Right cardiac atrium (tissue), 5 donors: ENCODE data around the gene BACE2. TPM values are rescaled to one million over a fixed set of nuclear protein-coding genes. Genes with fewer than 3 reads are reported as not detected.

Source experiments
- ATAC-seq, 2 donors: fragments of 200-7000 bp; cut with Tn5 transposase; one replicate each; pipeline versions ENCODE4 v1.8.0 to v1.9.1; 2020; ENCODE audit warnings: moderate library complexity in 2 of 2, mild to moderate bottlenecking in 1 of 2
- DNase-seq, 3 donors: peaks; one replicate each; pipeline ENCODE4 v3.0.0-alpha.2; 2020
- H3K27ac ChIP-seq: one replicate; pipeline ENCODE4 v1.5.1; 2013; ENCODE audit warnings: mild to moderate bottlenecking, low read length, control low read depth, moderate library complexity
- H3K27me3 ChIP-seq: one replicate; pipeline ENCODE4 v1.6.1; 2013; ENCODE audit not compliant: control insufficient read depth, insufficient read depth
- H3K4me1 ChIP-seq: one replicate; pipeline ENCODE4 v1.6.1; 2013; ENCODE audit warnings: low read length; ENCODE audit not compliant: control insufficient read depth, insufficient read depth
- H3K4me3 ChIP-seq: one replicate; pipeline ENCODE4 v1.5.1; 2013; ENCODE audit warnings: low read length, control low read depth
- H3K9me3 ChIP-seq: one replicate; pipeline ENCODE4 v1.6.1; 2013; ENCODE audit warnings: low read length; ENCODE audit not compliant: control insufficient read depth
- WGBS: extraction: QIAGEN DNeasy Blood & Tissue Kit; methylation state at CpG from one replicate; pipeline ENCODE4 v1.1.7; 2013; 5-methylcytosine and 5-hydroxymethylcytosine counted together
- intact Hi-C, 4 donors: fragments of 100-400 bp; cut with DNase I; formaldehyde crosslinking; loops; one replicate each; pipeline versions ENCODE4 v1.11.0 to v1.14.0; 2022 to 2023
- polyA plus RNA-seq: library from polyadenylated mRNA; stranded (reverse); fragments of 200-250 nt; gene quantifications from one replicate; pipeline ENCODE4 v1.2.3, GENCODE V29; 2013
- total RNA-seq, 4 donors: library from RNA; stranded (reverse); fragmentation: NEBNext Ultra II Directional; extraction: Animal tissue kit (Norgen Biotek cat#: 25700); gene quantifications; one replicate each; pipeline ENCODE4 v1.2.1, GENCODE V29; 2021
- donor health status: healthy with polysubstance abuse.
- donor health status: DM: no; HTN: yes; CAD: no.
- donor health status: DM: no; HTN: no; CAD: no.
- donor health status: DM: no; HTN: yes; CAD: no; lungs with severe emphysema.
- donor health status: DM: yes; HTN: yes; CAD: no.

BACE2 gene
- total and polyA plus RNA-seq, 5 donors = 11.7 to 34.0 (median 26.6) TPM

GRCh38 chr21:41201385-41201784 is 33.4 kb downstream of the BACE2 start:
- no peaks in the 10 kb centered on the region for H3K27me3 ChIP-seq
- intact Hi-C loops = no loop called here
- WGBS = 90% methylated on average over 5 of the region's 5 CpGs
- ATAC-seq (no peak), DNase-seq (no peak)
- no peak overlapping the region for H3K4me3 ChIP-seq
- peaks cover 2% of the 10 kb centered on the region for H3K4me1 ChIP-seq
- H3K27ac ChIP-seq = no peak overlapping the region
- no peaks in the 10 kb centered on the region for H3K9me3 ChIP-seq

GRCh38 chr21:41204736-41205135 is 36.8 kb downstream of the BACE2 start:
- no peak for ATAC-seq
- 90% methylated on average over 3 of the region's 3 CpGs for WGBS
- intact Hi-C loops = no loop called here
- no peak for DNase-seq
- Histone ChIP-seq H3K4me1 (peaks cover 2% of the 10 kb centered on the region), H3K27me3 (no peaks in the 10 kb centered on the region), H3K27ac (no peak overlapping the region), H3K4me3 (no peak overlapping the region), H3K9me3 (no peaks in the 10 kb centered on the region)

DNA sequence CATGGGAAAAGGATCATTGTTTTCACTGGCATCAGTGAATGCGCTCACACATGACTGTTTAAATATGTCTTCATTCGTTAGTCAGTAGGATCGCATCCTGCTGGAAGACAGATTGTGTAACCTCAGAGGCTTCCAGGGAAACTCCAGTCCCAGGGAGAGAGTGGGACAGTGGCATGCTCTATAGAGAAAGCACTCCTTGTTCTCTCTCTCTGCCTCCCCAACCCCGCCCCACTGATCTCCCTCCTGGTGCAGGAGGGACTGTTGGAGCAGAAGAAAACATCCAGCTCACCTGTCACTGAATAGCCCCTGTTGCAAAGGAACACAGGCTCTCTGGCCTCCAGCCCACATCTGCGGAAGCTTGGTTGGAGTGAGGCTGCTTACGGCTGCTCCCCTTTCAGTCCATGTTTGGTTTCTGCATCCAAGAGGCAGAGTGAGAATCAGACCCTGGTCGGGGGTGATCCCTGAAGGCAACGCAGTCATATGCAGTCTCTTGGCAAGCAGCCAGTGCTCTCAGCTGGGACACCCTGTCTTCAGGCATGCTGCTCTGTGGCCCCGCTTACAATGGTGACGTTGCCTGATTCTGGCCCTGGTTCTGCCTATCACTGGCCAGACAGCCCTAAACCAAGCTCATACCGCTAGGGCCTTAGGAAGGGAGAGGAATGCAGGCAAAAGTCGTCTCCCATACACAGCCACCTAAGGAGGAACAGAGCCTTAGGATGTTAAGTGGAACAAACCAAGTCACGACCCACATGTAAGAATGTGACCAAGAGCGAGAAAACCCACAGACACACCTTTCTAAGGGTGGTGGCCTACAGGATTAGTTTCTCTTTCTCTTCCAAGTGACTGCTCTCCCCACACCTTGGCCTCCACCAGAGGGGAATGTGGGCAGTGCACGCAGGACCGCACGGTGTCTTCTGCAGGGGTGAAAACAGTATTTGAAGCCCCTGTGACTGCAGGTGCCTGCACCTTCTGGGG is 39.7 kb downstream of the BACE2 start:
- DNase-seq (peak; percentile 87 to 94 (median 88)), ATAC-seq (peak; percentile 91 to 92)
- Histone ChIP-seq H3K9me3 (no peaks in the 10 kb centered on the region), H3K27ac (peak overlapping the region; percentile 63), H3K4me3 (no peak overlapping the region), H3K4me1 (peaks cover 2% of the 10 kb centered on the region), H3K27me3 (no peaks in the 10 kb centered on the region)
- 44% methylated on average over 17 of the region's 17 CpGs for WGBS
- intact Hi-C loops = no loop called here

GRCh38 chr21:41208376-41208763 is 40.4 kb downstream of the BACE2 start:
- intact Hi-C loops = no loop called here
- no peak for ATAC-seq
- H3K27me3 ChIP-seq = no peaks in the 10 kb centered on the region
- peak overlapping the region; percentile 63 for H3K27ac ChIP-seq
- 59% methylated on average over 6 of the region's 6 CpGs for WGBS
- H3K4me1 ChIP-seq = peaks cover 2% of the 10 kb centered on the region
- no peak for DNase-seq
- H3K4me3 ChIP-seq = no peak overlapping the region
- H3K9me3 ChIP-seq = no peaks in the 10 kb centered on the region

DNA sequence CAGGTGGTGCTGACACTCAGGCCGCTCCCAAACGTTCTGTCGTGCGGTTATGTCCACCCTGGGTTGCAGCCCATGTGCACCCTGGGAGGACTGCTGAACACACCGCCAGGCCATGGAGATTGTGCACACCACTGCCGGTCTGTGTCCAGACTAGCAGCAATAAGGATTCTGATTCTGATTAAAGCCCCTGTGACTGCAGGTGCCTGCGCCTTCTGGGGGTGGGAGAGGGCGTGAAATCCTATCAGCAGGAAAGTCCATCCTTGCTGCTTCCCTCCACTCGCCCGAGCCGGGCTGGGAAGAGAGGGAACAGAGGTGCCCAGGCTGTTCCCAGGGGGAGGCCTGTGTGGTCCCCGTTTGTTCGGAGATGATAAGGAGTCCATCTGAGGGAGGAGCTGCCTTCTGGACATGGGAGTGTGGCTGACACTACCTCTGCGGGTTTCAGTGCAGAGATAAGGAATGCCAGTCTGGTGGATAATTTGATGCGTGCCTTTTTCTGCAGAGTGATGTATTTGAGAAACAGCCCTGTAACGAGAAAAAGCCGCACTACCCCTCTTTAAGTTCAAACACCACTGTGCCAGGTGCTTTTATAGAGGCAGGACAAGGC is 41.2 kb downstream of the BACE2 start:
- peaks cover 2% of the 10 kb centered on the region for H3K4me1 ChIP-seq
- H3K27ac ChIP-seq = no peak overlapping the region
- no peak overlapping the region for H3K4me3 ChIP-seq
- WGBS = 86% methylated on average over 17 of the region's 17 CpGs
- H3K27me3 ChIP-seq = no peaks in the 10 kb centered on the region
- intact Hi-C loops = no loop called here
- no peaks in the 10 kb centered on the region for H3K9me3 ChIP-seq
- DNase-seq (no peak), ATAC-seq (no peak)

DNA sequence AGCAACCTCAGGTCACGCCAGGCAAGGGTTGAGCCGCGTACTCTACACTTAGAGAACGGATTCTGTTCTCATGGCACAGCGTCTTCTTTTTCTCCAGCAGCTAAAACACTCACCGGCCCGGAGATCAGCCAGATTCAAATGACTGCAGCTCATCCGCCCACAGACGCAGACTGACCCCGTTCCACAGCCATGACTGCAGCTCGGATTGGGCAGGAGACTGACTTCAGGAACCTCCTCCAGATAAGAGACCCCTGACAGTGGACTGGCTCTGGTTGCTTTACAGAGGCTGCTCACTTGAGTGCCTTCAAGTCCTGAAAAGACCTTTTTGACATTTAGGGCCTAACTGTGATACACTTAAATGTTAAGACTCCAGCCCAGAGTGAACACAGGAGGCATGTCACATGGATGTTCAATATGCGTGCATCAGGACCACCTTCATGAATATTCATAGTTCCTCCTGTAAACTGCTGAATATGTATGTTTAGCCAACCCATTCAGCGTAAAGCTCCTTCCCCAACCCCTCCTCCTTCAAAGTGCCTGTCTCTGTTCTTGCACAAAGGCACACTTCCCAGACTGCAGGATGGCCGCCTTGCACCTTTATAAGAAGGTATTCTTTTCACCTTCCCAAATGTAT is 42.6 kb downstream of the BACE2 start:
- H3K27me3 ChIP-seq = no peaks in the 10 kb centered on the region
- H3K4me3 ChIP-seq = no peak overlapping the region
- DNase-seq (peak in 1 of 3 donors; percentile 68), ATAC-seq (no peak)
- H3K9me3 ChIP-seq = no peaks in the 10 kb centered on the region
- no peak overlapping the region for H3K27ac ChIP-seq
- H3K4me1 ChIP-seq = peaks cover 10% of the 10 kb centered on the region
- WGBS = 57% methylated on average over 14 of the region's 14 CpGs
- intact Hi-C loops = no loop called here

GRCh38 chr21:41211060-41211805 is 43.3 kb downstream of the BACE2 start:
- no peak for DNase-seq
- Histone ChIP-seq H3K4me1 (peaks cover 10% of the 10 kb centered on the region), H3K27ac (no peak overlapping the region), H3K9me3 (no peaks in the 10 kb centered on the region), H3K27me3 (no peaks in the 10 kb centered on the region), H3K4me3 (no peak overlapping the region)
- 86% methylated on average over 8 of the region's 8 CpGs for WGBS
- no peak for ATAC-seq
- intact Hi-C loops = no loop called here

DNA sequence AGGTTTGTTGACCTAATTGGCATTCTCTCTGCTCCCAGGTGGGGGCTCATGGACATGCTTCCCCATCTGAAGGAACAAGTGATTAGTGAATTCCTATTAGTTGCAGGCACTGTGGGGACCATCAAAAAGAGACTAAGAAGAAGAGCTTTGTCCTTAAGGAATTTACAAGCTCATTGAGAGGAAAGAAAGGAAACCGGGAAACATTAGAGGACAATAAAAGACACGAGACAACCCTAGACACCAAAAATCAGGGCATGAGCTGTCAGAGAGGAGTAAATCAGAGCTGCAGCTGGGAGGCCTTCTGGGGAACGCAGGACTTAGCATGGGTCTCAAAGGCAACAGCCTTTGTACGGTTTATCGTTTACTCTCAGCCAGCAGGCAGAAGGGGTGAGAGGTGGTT is 45.1 kb downstream of the BACE2 start:
- H3K4me1 ChIP-seq = peaks cover 13% of the 10 kb centered on the region
- no peak overlapping the region for H3K27ac ChIP-seq
- DNase-seq (no peak), ATAC-seq (no peak)
- no peaks in the 10 kb centered on the region for H3K9me3 ChIP-seq
- intact Hi-C loops = no loop called here
- H3K27me3 ChIP-seq = no peaks in the 10 kb centered on the region
- no peak overlapping the region for H3K4me3 ChIP-seq
- 92% methylated on average over 5 of the region's 5 CpGs for WGBS

DNA sequence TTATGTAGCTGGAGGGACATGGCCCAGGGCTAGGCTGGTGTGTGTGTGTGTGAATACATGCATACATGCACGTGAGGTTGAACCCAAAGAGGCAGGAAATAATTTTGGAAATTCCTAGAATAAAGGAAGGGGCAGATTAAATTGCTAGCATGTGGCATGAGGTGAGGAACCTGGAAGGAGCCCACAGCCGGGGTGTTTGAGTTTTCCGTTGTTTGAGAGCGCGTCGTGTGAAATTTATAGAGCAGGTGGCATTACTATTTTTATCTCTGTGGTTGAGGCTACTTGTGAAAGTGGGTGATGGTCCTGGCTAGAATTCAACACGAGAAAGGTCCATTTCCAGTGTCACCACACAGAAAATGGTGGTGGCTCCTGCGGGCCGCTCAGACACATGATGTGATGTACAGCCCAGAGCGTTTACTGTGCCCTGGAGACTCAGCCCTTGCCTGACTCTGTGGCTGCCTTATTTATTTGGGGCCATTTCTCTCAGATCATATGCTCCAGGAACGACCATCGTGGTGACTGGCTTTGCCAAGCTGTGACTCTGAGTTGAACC is 48.0 kb downstream of the BACE2 start:
- Histone ChIP-seq H3K4me3 (no peak overlapping the region), H3K4me1 (peaks cover 12% of the 10 kb centered on the region), H3K27me3 (no peaks in the 10 kb centered on the region), H3K9me3 (no peaks in the 10 kb centered on the region), H3K27ac (no peak overlapping the region)
- ATAC-seq (no peak), DNase-seq (no peak)
- intact Hi-C loops = no loop called here
- WGBS = 59% methylated on average over 12 of the region's 12 CpGs

GRCh38 chr21:41216486-41216885 is 48.5 kb downstream of the BACE2 start:
- H3K4me3 ChIP-seq = no peak overlapping the region
- no peak overlapping the region for H3K27ac ChIP-seq
- DNase-seq = peak in 2 of 3 donors; percentile 33 to 60
- intact Hi-C loops = no loop called here
- 84% methylated on average over 17 of the region's 17 CpGs for WGBS
- H3K27me3 ChIP-seq = no peaks in the 10 kb centered on the region
- ATAC-seq = peak; percentile 8 to 35
- H3K9me3 ChIP-seq = no peaks in the 10 kb centered on the region
- peaks cover 12% of the 10 kb centered on the region for H3K4me1 ChIP-seq
